ENCODE measurements around the gene YPEL4. TPM values are rescaled to one million over a fixed set of nuclear protein-coding genes. Genes with fewer than 3 reads are reported as not detected.
A peak's percentile ranks its signal among the peaks of the same experiment; 100 is the strongest.

The YPEL4 gene
- total RNA-seq, 2 experiments from 2014 or later: 0.43 to 0.73 TPM

GRCh38 chr11:57601297-57601696, 48.4 kb downstream of the YPEL4 start:
- Mint-ChIP-seq H3K4me3 (no peak overlapping the region), H3K4me1 (ENCODE audit: low read depth) (no peaks in the 10 kb centered on the region), H3K27ac (no peak overlapping the region), H3K9me3 (no peaks in the 10 kb centered on the region), H3K36me3 (no peaks in the 10 kb centered on the region), H3K27me3 (peaks cover 31% of the 10 kb centered on the region)
- intact Hi-C loops (cut with micrococcal nuclease): no loop called here
- no peak for DNase-seq
- ChIA-PET CTCF (no interaction called here), POLR2A (no interaction called here)

- Mint-ChIP-seq H3K4me3 (no peak overlapping the region), H3K36me3 (no peaks in the 10 kb centered on the region), H3K4me1 (ENCODE audit: low read depth) (no peaks in the 10 kb centered on the region), H3K9me3 (no peaks in the 10 kb centered on the region), H3K27me3 (peaks cover 34% of the 10 kb centered on the region), H3K27ac (no peak overlapping the region)
- ChIA-PET CTCF (no interaction called here), POLR2A (interaction anchor here (0.6 kb wide), 1 partner anchor 190 kb away, joined by 3 read pairs; no protein-coding TSS in a partner anchor)
- no peak for DNase-seq
- intact Hi-C loops (cut with micrococcal nuclease): loop anchor here (1.0 kb wide), 1 partner anchor 42 kb away; no protein-coding TSS in a partner anchor
Observed at GRCh38 chr11:57599381-57599780, 50.3 kb downstream of the YPEL4 start.

- no peaks in the 10 kb centered on the region for H3K4me1 Mint-ChIP-seq (ENCODE audit: low read depth)
- CTCF ChIA-PET: no interaction called here
- H3K36me3 Mint-ChIP-seq: no peaks in the 10 kb centered on the region
- no peaks in the 10 kb centered on the region for H3K9me3 Mint-ChIP-seq
- no peak for DNase-seq
- POLR2A ChIA-PET: interaction anchor here (0.6 kb wide), 1 partner anchor 190 kb away, joined by 3 read pairs; no protein-coding TSS in a partner anchor
- intact Hi-C loops (cut with micrococcal nuclease): loop anchor here (1.0 kb wide), 1 partner anchor 43 kb away; no protein-coding TSS in a partner anchor
- H3K27me3 Mint-ChIP-seq: peaks cover 37% of the 10 kb centered on the region
- no peak overlapping the region for H3K4me3 Mint-ChIP-seq
- H3K27ac Mint-ChIP-seq: no peak overlapping the region
Observed at GRCh38 chr11:57598831-57599155, 50.9 kb downstream of the YPEL4 start.

GRCh38 chr11:57597916-57598830, 51.5 kb downstream of the YPEL4 start:
- Mint-ChIP-seq H3K27me3 (peaks cover 37% of the 10 kb centered on the region), H3K9me3 (no peaks in the 10 kb centered on the region), H3K4me1 (ENCODE audit: low read depth) (no peaks in the 10 kb centered on the region), H3K4me3 (no peak overlapping the region), H3K36me3 (no peaks in the 10 kb centered on the region), H3K27ac (no peak overlapping the region)
- POLR2A ChIA-PET: no interaction called here
- intact Hi-C loops (cut with micrococcal nuclease): no loop called here
- no peak for DNase-seq
- CTCF ChIA-PET: interaction anchor here (2.1 kb wide), 1 partner anchor 46 kb away, joined by 6 read pairs; no protein-coding TSS in a partner anchor

- ChIA-PET POLR2A (no interaction called here), CTCF (interaction anchor here (2.1 kb wide), 1 partner anchor 47 kb away, joined by 6 read pairs; no protein-coding TSS in a partner anchor)
- peaks cover 37% of the 10 kb centered on the region for H3K27me3 Mint-ChIP-seq
- H3K36me3 Mint-ChIP-seq: no peaks in the 10 kb centered on the region
- H3K4me3 Mint-ChIP-seq: no peak within 1 kb of the TSS
- no peaks in the 10 kb centered on the region for H3K4me1 Mint-ChIP-seq (ENCODE audit: low read depth)
- no peak for DNase-seq
- no peaks in the 10 kb centered on the region for H3K9me3 Mint-ChIP-seq
- intact Hi-C loops (cut with micrococcal nuclease): no loop called here
- no peak within 1 kb of the TSS for H3K27ac Mint-ChIP-seq
Observed at GRCh38 chr11:57597461-57597915, 52.2 kb downstream of the YPEL4 start, which contains the start of gene SERPING1. SERPING1 (plus strand) TSS chr11:57597685; CDS start chr11:57598271, 586 bp downstream.

- Mint-ChIP-seq H3K9me3 (no peaks in the 10 kb centered on the region), H3K27me3 (peaks cover 35% of the 10 kb centered on the region), H3K27ac (no peak overlapping the region), H3K4me3 (no peak overlapping the region), H3K4me1 (ENCODE audit: low read depth) (no peaks in the 10 kb centered on the region), H3K36me3 (no peaks in the 10 kb centered on the region)
- POLR2A ChIA-PET: no interaction called here
- CTCF ChIA-PET: interaction anchor here (2.1 kb wide), 1 partner anchor 48 kb away, joined by 6 read pairs; no protein-coding TSS in a partner anchor
- no peak for DNase-seq
- intact Hi-C loops (cut with micrococcal nuclease): no loop called here
Observed at GRCh38 chr11:57596266-57596885, 53.3 kb downstream of the YPEL4 start.

Small RNA genes within 50 kb of the gene (microRNA-seq; reads per million reads assigned to microRNA genes)
- 93.5 reads per million, percentile 64 among the genes with 10 or more reads in this experiment for gene MIR130A (ENCODE audit: borderline microRNAs expressed, borderline number of aligned reads, borderline replicate concordance)

Other genes starting within 250 kb of the YPEL4 start
- 100 to 1,000 TPM; 170 to 186 TPM for gene SLC43A3, start 222.8 kb downstream of the YPEL4 start, total RNA-seq
- gene RTN4RL2, start 189.4 kb downstream of the YPEL4 start, total RNA-seq: under 1 TPM; 0.36 to 0.51 TPM
- gene SLC43A1, start 134.2 kb downstream of the YPEL4 start, total RNA-seq: 10 to 100 TPM; 23.1 to 23.3 TPM
- gene TIMM10, start 119.2 kb downstream of the YPEL4 start, total RNA-seq: 100 to 1,000 TPM; 131 to 134 TPM
- gene SMTNL1, start 112.3 kb downstream of the YPEL4 start, total RNA-seq: not detected
- 100 to 1,000 TPM; 152 to 162 TPM for gene UBE2L6, start 82.2 kb downstream of the YPEL4 start, total RNA-seq
- gene SERPING1, start 52.2 kb downstream of the YPEL4 start, total RNA-seq: under 1 TPM in 1 of 2 experiments, not detected in 1; 0.43 TPM
- 10 to 100 TPM; 13.9 to 15.2 TPM for gene CLP1, start 7.8 kb upstream of the YPEL4 start, total RNA-seq
- gene ZDHHC5, start 18.2 kb upstream of the YPEL4 start, total RNA-seq: 10 to 100 TPM; 56.8 to 65.5 TPM
- 10 to 100 TPM; 12.9 to 14.1 TPM for gene MED19, start 62.3 kb upstream of the YPEL4 start, total RNA-seq
- gene TMX2, start 62.7 kb upstream of the YPEL4 start, total RNA-seq: 10 to 100 TPM; 54.9 to 57.2 TPM
- gene SELENOH, start 91.6 kb upstream of the YPEL4 start, total RNA-seq: 100 to 1,000 TPM; 235 to 252 TPM
- not detected for gene BTBD18, start 101.9 kb upstream of the YPEL4 start, total RNA-seq
- gene CTNND1, start 111.9 kb upstream of the YPEL4 start, total RNA-seq: 1 to 10 TPM; 3.5 to 4.4 TPM

Measured in activated CD4-positive, alpha-beta memory T cell treated with anti-CD3 and anti-CD28 coated beads for 36 hours (primary cell).